ENCODE data around the gene SNRPB2.

SNRPB2 gene

GRCh38 chr20:16740365-16741072, 10.7 kb downstream of the SNRPB2 start:
- H3K27me3 ChIP-seq (ENCODE audit: control insufficient read depth, insufficient read depth, low read length) = no peaks in the 10 kb centered on the region
- no peak overlapping the region for H3K27ac ChIP-seq (ENCODE audit: low read length)
- H3K4me1 ChIP-seq (ENCODE audit: control insufficient read depth, low read depth, low read length) = no peaks in the 10 kb centered on the region
- H3K9me3 ChIP-seq (ENCODE audit: control insufficient read depth, low read depth, low read length) = no peaks in the 10 kb centered on the region
- no peak overlapping the region for H3K4me3 ChIP-seq (ENCODE audit: low read length)
- H3K36me3 ChIP-seq (ENCODE audit: control insufficient read depth, low read depth, low read length) = peaks cover 49% of the 10 kb centered on the region
- no peak overlapping the region for H3K9ac ChIP-seq (ENCODE audit: low read length)

DNA sequence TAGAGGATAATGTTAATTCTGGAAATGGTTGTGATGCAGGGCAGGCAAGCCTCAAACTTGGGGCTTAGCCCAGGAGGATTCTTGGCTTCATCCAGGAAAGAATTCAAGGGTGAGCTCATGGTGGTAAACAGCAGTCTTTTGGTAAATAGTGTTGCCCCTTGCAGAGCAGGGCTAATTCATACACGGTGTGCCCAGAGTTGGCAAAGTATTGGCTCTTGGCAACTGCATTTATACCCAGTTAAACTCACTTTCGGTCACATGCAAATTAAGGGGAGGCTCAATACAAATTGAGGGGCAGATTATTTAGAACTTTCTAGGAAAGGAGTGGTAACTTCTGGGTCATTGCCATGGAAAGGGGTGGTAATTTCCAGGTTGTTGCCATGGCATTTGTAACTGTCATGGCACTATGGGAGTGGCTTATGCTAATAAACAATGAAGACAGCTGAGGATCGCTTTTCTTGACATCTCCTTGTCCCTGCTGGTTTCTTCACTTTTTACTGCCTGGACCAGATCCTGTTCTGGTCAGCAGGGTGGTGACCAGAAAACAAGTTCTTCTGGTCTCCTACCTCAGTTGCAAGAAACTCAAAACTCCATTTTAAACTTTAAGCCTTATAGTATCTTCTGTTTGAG, 14.5 kb downstream of the SNRPB2 start:
- Histone ChIP-seq H3K4me3 (ENCODE audit: low read length) (no peak overlapping the region), H3K27ac (ENCODE audit: low read length) (no peak overlapping the region), H3K9ac (ENCODE audit: low read length) (no peak overlapping the region), H3K4me1 (ENCODE audit: control insufficient read depth, low read depth, low read length) (no peaks in the 10 kb centered on the region), H3K9me3 (ENCODE audit: control insufficient read depth, low read depth, low read length) (no peaks in the 10 kb centered on the region), H3K36me3 (ENCODE audit: control insufficient read depth, low read depth, low read length) (peaks cover 29% of the 10 kb centered on the region), H3K27me3 (ENCODE audit: control insufficient read depth, insufficient read depth, low read length) (no peaks in the 10 kb centered on the region)

GRCh38 chr20:16745204-16745603, 15.4 kb downstream of the SNRPB2 start:
- Histone ChIP-seq H3K4me3 (ENCODE audit: low read length) (no peak overlapping the region), H3K9me3 (ENCODE audit: control insufficient read depth, low read depth, low read length) (no peaks in the 10 kb centered on the region), H3K27ac (ENCODE audit: low read length) (no peak overlapping the region), H3K27me3 (ENCODE audit: control insufficient read depth, insufficient read depth, low read length) (no peaks in the 10 kb centered on the region), H3K9ac (ENCODE audit: low read length) (no peak overlapping the region), H3K36me3 (ENCODE audit: control insufficient read depth, low read depth, low read length) (peaks cover 20% of the 10 kb centered on the region), H3K4me1 (ENCODE audit: control insufficient read depth, low read depth, low read length) (no peaks in the 10 kb centered on the region)

DNA sequence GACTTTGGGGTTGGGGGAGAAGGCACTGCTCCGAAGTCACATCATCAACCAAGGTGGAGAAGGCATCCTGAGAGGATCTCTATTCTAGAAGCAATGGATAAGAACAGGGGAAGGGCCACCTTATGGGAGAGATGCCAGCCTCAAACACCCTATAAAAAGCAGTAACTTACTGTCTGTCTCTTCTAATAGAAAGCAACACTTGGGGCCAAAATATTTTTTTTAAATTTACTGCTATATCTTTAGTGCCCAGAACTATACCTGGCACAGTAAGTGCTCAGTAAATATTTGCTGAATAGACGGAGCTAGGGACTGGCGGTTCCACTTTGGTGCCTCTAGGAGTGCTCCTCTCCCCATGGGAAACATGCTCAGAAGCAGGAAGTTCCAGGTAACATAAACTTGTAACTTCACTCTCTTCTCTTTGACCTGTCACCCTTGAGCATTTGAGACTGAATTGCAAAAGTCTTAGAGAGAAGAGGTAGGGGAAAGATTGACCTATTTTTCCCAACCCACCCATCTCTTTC, 17.5 kb downstream of the SNRPB2 start:
- no peaks in the 10 kb centered on the region for H3K4me1 ChIP-seq (ENCODE audit: control insufficient read depth, low read depth, low read length)
- no peak overlapping the region for H3K9ac ChIP-seq (ENCODE audit: low read length)
- H3K36me3 ChIP-seq (ENCODE audit: control insufficient read depth, low read depth, low read length) = peaks cover under 1% of the 10 kb centered on the region
- H3K27ac ChIP-seq (ENCODE audit: low read length) = no peak overlapping the region
- no peaks in the 10 kb centered on the region for H3K9me3 ChIP-seq (ENCODE audit: control insufficient read depth, low read depth, low read length)
- H3K4me3 ChIP-seq (ENCODE audit: low read length) = no peak overlapping the region
- no peaks in the 10 kb centered on the region for H3K27me3 ChIP-seq (ENCODE audit: control insufficient read depth, insufficient read depth, low read length)

GRCh38 chr20:16748308-16748900, 18.6 kb downstream of the SNRPB2 start, which contains the start of gene OTOR:
TSS of gene OTOR (plus strand) at chr20:16748358. CDS start at chr20:16748402, 44 bp downstream.
- Histone ChIP-seq H3K27me3 (ENCODE audit: control insufficient read depth, insufficient read depth, low read length) (no peaks in the 10 kb centered on the region), H3K27ac (ENCODE audit: low read length) (no peak within 1 kb of the TSS), H3K9ac (ENCODE audit: low read length) (no peak within 1 kb of the TSS), H3K4me1 (ENCODE audit: control insufficient read depth, low read depth, low read length) (peaks cover 5% of the 10 kb centered on the region), H3K36me3 (ENCODE audit: control insufficient read depth, low read depth, low read length) (no peaks in the 10 kb centered on the region), H3K9me3 (ENCODE audit: control insufficient read depth, low read depth, low read length) (no peaks in the 10 kb centered on the region), H3K4me3 (ENCODE audit: low read length) (no peak within 1 kb of the TSS)

DNA sequence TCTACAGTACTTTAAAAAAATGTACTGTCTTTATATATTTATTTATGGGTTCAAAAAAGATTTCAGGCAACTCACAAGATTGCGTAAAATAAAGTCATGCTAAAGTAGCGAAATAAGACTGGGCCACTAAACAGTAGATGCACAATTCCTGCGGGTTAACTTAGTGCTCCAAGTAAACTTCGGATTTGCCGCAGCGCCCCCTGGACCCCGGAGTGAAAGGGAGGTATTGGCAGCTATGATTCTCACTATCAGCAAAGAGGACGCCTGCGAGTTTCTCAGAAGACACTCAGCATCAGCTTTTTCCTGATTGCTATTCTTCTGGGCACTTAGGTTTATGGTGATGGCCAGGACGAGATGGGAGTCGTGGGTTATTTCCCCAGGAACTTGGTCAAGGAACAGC, 19.7 kb downstream of the SNRPB2 start:
- no peaks in the 10 kb centered on the region for H3K9me3 ChIP-seq (ENCODE audit: control insufficient read depth, low read depth, low read length)
- no peaks in the 10 kb centered on the region for H3K27me3 ChIP-seq (ENCODE audit: control insufficient read depth, insufficient read depth, low read length)
- no peak overlapping the region for H3K4me3 ChIP-seq (ENCODE audit: low read length)
- H3K36me3 ChIP-seq (ENCODE audit: control insufficient read depth, low read depth, low read length) = no peaks in the 10 kb centered on the region
- H3K9ac ChIP-seq (ENCODE audit: low read length) = no peak overlapping the region
- H3K4me1 ChIP-seq (ENCODE audit: control insufficient read depth, low read depth, low read length) = peaks cover 5% of the 10 kb centered on the region
- no peak overlapping the region for H3K27ac ChIP-seq (ENCODE audit: low read length)

DNA sequence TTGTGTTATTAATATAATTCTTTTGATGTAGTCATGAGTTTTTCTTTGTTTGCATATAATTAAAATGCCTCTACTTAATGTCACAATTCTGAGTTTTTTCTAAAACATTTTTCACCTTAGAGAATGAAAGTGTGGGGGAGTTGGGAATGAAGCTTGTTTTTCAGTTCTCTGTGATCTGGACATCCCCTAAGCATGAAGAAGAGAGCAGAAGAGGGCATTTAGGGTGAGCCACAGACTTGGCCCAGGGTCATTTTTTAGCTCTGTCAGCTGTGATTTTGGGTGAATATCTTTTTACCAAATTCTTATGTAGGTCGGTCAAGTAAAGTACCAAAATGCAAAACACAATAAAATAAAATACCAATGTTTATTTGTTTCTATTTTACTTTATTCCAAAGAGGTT, 22.3 kb downstream of the SNRPB2 start:
- Histone ChIP-seq H3K9ac (ENCODE audit: low read length) (no peak overlapping the region), H3K27ac (ENCODE audit: low read length) (no peak overlapping the region), H3K9me3 (ENCODE audit: control insufficient read depth, low read depth, low read length) (no peaks in the 10 kb centered on the region), H3K4me1 (ENCODE audit: control insufficient read depth, low read depth, low read length) (peaks cover 5% of the 10 kb centered on the region), H3K36me3 (ENCODE audit: control insufficient read depth, low read depth, low read length) (no peaks in the 10 kb centered on the region), H3K4me3 (ENCODE audit: low read length) (no peak overlapping the region), H3K27me3 (ENCODE audit: control insufficient read depth, insufficient read depth, low read length) (no peaks in the 10 kb centered on the region)

DNA sequence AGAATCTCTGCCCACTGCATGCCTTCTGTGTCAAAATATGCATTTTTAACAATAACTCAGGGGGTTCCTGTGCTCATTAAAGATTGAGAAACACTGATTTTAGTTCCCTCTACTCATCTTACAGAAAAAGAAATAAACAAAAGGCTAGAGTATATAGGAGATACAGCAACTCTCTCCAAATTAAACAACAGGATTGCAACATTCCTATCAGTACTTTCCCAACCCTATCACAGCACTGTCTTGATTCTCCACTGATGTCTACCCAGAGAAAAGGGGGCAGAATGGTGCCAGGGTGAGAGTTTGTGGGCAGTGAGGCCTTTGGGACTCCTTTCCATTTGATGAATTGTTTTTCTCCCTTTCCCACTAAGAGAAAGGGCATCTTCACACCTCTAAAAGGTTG, 23.1 kb downstream of the SNRPB2 start:
- peaks cover 5% of the 10 kb centered on the region for H3K4me1 ChIP-seq (ENCODE audit: control insufficient read depth, low read depth, low read length)
- H3K36me3 ChIP-seq (ENCODE audit: control insufficient read depth, low read depth, low read length) = no peaks in the 10 kb centered on the region
- no peaks in the 10 kb centered on the region for H3K9me3 ChIP-seq (ENCODE audit: control insufficient read depth, low read depth, low read length)
- H3K4me3 ChIP-seq (ENCODE audit: low read length) = no peak overlapping the region
- H3K27me3 ChIP-seq (ENCODE audit: control insufficient read depth, insufficient read depth, low read length) = no peaks in the 10 kb centered on the region
- no peak overlapping the region for H3K9ac ChIP-seq (ENCODE audit: low read length)
- H3K27ac ChIP-seq (ENCODE audit: low read length) = no peak overlapping the region

GRCh38 chr20:16758454-16759180, 28.8 kb downstream of the SNRPB2 start:
- no peaks in the 10 kb centered on the region for H3K4me1 ChIP-seq (ENCODE audit: control insufficient read depth, low read depth, low read length)
- no peaks in the 10 kb centered on the region for H3K36me3 ChIP-seq (ENCODE audit: control insufficient read depth, low read depth, low read length)
- H3K9ac ChIP-seq (ENCODE audit: low read length) = no peak overlapping the region
- no peak overlapping the region for H3K27ac ChIP-seq (ENCODE audit: low read length)
- H3K9me3 ChIP-seq (ENCODE audit: control insufficient read depth, low read depth, low read length) = no peaks in the 10 kb centered on the region
- H3K4me3 ChIP-seq (ENCODE audit: low read length) = no peak overlapping the region
- H3K27me3 ChIP-seq (ENCODE audit: control insufficient read depth, insufficient read depth, low read length) = no peaks in the 10 kb centered on the region

GRCh38 chr20:16759181-16759563, 29.3 kb downstream of the SNRPB2 start:
- no peak overlapping the region for H3K4me3 ChIP-seq (ENCODE audit: low read length)
- H3K9ac ChIP-seq (ENCODE audit: low read length) = no peak overlapping the region
- H3K27ac ChIP-seq (ENCODE audit: low read length) = no peak overlapping the region
- H3K4me1 ChIP-seq (ENCODE audit: control insufficient read depth, low read depth, low read length) = no peaks in the 10 kb centered on the region
- H3K9me3 ChIP-seq (ENCODE audit: control insufficient read depth, low read depth, low read length) = no peaks in the 10 kb centered on the region
- H3K27me3 ChIP-seq (ENCODE audit: control insufficient read depth, insufficient read depth, low read length) = no peaks in the 10 kb centered on the region
- no peaks in the 10 kb centered on the region for H3K36me3 ChIP-seq (ENCODE audit: control insufficient read depth, low read depth, low read length)
